Caco-2 (cell line): ENCODE measurements around the gene EHF. TPM values are rescaled to one million over a fixed set of nuclear protein-coding genes. Genes with fewer than 3 reads are reported as not detected.

Source experiments
- BruUV-seq: library from RNA; stranded (reverse); fragments of 400-500 nt; replicated peaks from 2 replicates; lab custom pipeline; 2021; lab: Mats Ljungman, UMichigan
- CTCF ChIA-PET: fragments of 300-600 bp; sonication (Branson Sonifier 250); formaldehyde crosslinking; loops from one replicate; lab custom pipeline; 2022; ENCODE audit warnings: antibody characterized with exemption; lab: Charles Lee
- POLR2A ChIA-PET: fragments of 300-600 bp; sonication (Branson Sonifier 250); formaldehyde crosslinking; loops from one replicate; lab custom pipeline; 2022; ENCODE audit warnings: antibody characterized with exemption; lab: Charles Lee
- DNase-seq, 2 experiments: peaks; one replicate each; pipeline versions ENCODE4 v3.0.0 to v3.0.0-alpha.2; 2020 to 2022
- H3K27me3 ChIP-seq: replicated peaks from 2 replicates; pipeline ENCODE4 v1.6.0; 2011; ENCODE audit warnings: low read length; ENCODE audit not compliant: control insufficient read depth, insufficient read depth
- H3K36me3 ChIP-seq: 2 replicates; pipeline ENCODE4 v1.5.1; 2011; ENCODE audit warnings: low read length; ENCODE audit not compliant: control insufficient read depth, insufficient read depth
- H3K4me1 ChIP-seq: fragments of 250-450 bp; sonication (Bioruptor Pico); 2 replicates; pipeline ENCODE4 v1.5.1; 2020; ENCODE audit warnings: mild to moderate bottlenecking
- H3K4me3 ChIP-seq: 2 replicates; pipeline ENCODE4 v1.5.1; 2011; ENCODE audit warnings: low read depth, mild to moderate bottlenecking, control low read depth, low read length
- H3K9me3 ChIP-seq: fragments of 250-450 bp; sonication (Bioruptor Pico); 2 replicates; pipeline ENCODE4 v1.5.1; 2020; ENCODE audit warnings: mild to moderate bottlenecking, moderate library complexity
- H3K27ac Mint-ChIP-seq: one replicate; pipeline ENCODE4 v1.8.0; 2022; ENCODE audit warnings: mixed read lengths; ENCODE audit not compliant: unreplicated experiment
- H3K27me3 Mint-ChIP-seq: one replicate; pipeline ENCODE4 v1.8.0; 2022; ENCODE audit warnings: mixed read lengths; ENCODE audit not compliant: insufficient read depth, unreplicated experiment
- H3K36me3 Mint-ChIP-seq: one replicate; pipeline ENCODE4 v1.8.0; 2022; ENCODE audit warnings: mild to moderate bottlenecking, mixed read lengths; ENCODE audit not compliant: insufficient read depth, unreplicated experiment
- H3K4me1 Mint-ChIP-seq: one replicate; pipeline ENCODE4 v1.8.0; 2022; ENCODE audit warnings: low read depth, mixed read lengths; ENCODE audit not compliant: unreplicated experiment
- H3K4me3 Mint-ChIP-seq: one replicate; pipeline ENCODE4 v1.8.0; 2022; ENCODE audit warnings: mild to moderate bottlenecking, moderate library complexity, mixed read lengths; ENCODE audit not compliant: unreplicated experiment
- H3K9me3 Mint-ChIP-seq: one replicate; pipeline ENCODE4 v1.8.0; 2022; ENCODE audit warnings: mixed read lengths; ENCODE audit not compliant: unreplicated experiment
- intact Hi-C: fragments of 100-400 bp; cut with micrococcal nuclease; formaldehyde crosslinking; loops from one replicate; pipeline ENCODE4 v1.10.0; 2022; ENCODE audit not compliant: unreplicated experiment
- total RNA-seq: library from RNA; stranded (reverse); gene quantifications from 2 replicates; pipeline ENCODE4 v1.2.3, GENCODE V29; 2022
- TF ChIP-seq, protein P1 (sequence below), 2 experiments: fragments of 200-600 bp in 1 of 2; IDR thresholded peaks; 1 replicate in 1 of 2; 2 replicates in 1 of 2; pipeline versions ENCODE4 v1.5.1 to v1.8.0; 2011 to 2022; ENCODE audit warnings: antibody characterized with exemption in 1 of 2, control low read depth in 1 of 2, inconsistent platforms in 1 of 2, low read depth in 1 of 2, low read length in 1 of 2, mild to moderate bottlenecking in 1 of 2, moderate library complexity in 1 of 2; ENCODE audit not compliant: insufficient read depth in 1 of 2, severe bottlenecking in 1 of 2, unreplicated experiment in 1 of 2

The EHF gene
- total RNA-seq, 1 experiment from 2014 or later = 0.11 TPM

DNA sequence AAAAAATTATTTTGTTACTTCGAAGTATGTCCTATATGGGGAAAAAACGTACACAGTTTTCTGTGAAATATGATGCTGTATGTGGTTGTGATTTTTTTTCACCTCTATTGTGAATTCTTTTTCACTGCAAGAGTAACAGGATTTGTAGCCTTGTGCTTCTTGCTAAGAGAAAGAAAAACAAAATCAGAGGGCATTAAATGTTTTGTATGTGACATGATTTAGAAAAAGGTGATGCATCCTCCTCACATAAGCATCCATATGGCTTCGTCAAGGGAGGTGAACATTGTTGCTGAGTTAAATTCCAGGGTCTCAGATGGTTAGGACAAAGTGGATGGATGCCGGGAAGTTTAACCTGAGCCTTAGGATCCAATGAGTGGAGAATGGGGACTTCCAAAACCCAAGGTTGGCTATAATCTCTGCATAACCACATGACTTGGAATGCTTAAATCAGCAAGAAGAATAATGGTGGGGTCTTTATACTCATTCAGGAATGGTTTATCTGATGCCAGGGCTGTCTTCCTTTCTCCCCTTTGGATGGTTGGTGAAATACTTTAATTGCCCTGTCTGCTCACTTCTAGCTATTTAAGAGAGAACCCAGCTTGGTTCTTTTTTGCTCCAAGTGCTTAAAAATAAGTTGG is 38.3 kb downstream of the EHF start:
- CTCF ChIA-PET = no interaction called here
- H3K36me3 Mint-ChIP-seq = peaks cover 6% of the 10 kb centered on the region
- no peaks in the 10 kb centered on the region for H3K27me3 Mint-ChIP-seq
- no TSS peak for BruUV-seq
- Histone ChIP-seq H3K27me3 (no peaks in the 10 kb centered on the region), H3K36me3 (no peaks in the 10 kb centered on the region), H3K9me3 (no peaks in the 10 kb centered on the region), H3K4me1 (peaks cover 11% of the 10 kb centered on the region), H3K4me3 (no peak overlapping the region)
- intact Hi-C loops = no loop called here
- peaks cover 10% of the 10 kb centered on the region for H3K9me3 Mint-ChIP-seq
- POLR2A ChIA-PET = interaction anchor here (0.5 kb wide), 1 partner anchor 13 kb away, joined by 3 read pairs; no protein-coding TSS in a partner anchor
- TF ChIP-seq, protein P1, sequence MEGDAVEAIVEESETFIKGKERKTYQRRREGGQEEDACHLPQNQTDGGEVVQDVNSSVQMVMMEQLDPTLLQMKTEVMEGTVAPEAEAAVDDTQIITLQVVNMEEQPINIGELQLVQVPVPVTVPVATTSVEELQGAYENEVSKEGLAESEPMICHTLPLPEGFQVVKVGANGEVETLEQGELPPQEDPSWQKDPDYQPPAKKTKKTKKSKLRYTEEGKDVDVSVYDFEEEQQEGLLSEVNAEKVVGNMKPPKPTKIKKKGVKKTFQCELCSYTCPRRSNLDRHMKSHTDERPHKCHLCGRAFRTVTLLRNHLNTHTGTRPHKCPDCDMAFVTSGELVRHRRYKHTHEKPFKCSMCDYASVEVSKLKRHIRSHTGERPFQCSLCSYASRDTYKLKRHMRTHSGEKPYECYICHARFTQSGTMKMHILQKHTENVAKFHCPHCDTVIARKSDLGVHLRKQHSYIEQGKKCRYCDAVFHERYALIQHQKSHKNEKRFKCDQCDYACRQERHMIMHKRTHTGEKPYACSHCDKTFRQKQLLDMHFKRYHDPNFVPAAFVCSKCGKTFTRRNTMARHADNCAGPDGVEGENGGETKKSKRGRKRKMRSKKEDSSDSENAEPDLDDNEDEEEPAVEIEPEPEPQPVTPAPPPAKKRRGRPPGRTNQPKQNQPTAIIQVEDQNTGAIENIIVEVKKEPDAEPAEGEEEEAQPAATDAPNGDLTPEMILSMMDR (IDR thresholded peaks at IDR 0.05; ENCODE audit: insufficient read depth in 1 of 2, low read depth in 1 of 2, low read length in 1 of 2, severe bottlenecking in 1 of 2, unreplicated experiment in 1 of 2) = no peak
- H3K27ac Mint-ChIP-seq = no peak overlapping the region
- H3K4me1 Mint-ChIP-seq = peaks cover 13% of the 10 kb centered on the region
- no peak overlapping the region for H3K4me3 Mint-ChIP-seq
- DNase-seq = no peak

- CTCF ChIA-PET = interaction anchor here (0.7 kb wide), 1 partner anchor 10 kb away, joined by 3 read pairs; no protein-coding TSS in a partner anchor
- POLR2A ChIA-PET = no interaction called here
- H3K4me3 Mint-ChIP-seq = no peak overlapping the region
- no peaks in the 10 kb centered on the region for H3K36me3 ChIP-seq
- no peaks in the 10 kb centered on the region for H3K36me3 Mint-ChIP-seq
- no peaks in the 10 kb centered on the region for H3K27me3 ChIP-seq
- H3K9me3 ChIP-seq = no peaks in the 10 kb centered on the region
- no peak overlapping the region for H3K27ac Mint-ChIP-seq
- peak in 1 of 2 experiments; percentile 22 for DNase-seq
- TF ChIP-seq, protein P1 (IDR thresholded peaks at IDR 0.05; ENCODE audit: insufficient read depth in 1 of 2, low read depth in 1 of 2, low read length in 1 of 2, severe bottlenecking in 1 of 2, unreplicated experiment in 1 of 2) = no peak
- no peaks in the 10 kb centered on the region for H3K27me3 Mint-ChIP-seq
- peaks cover 28% of the 10 kb centered on the region for H3K4me1 ChIP-seq
- intact Hi-C loops = loop anchor here (5.0 kb wide), 3 partner anchors 67 to 153 kb away; partner anchors contain the start of gene ELF5
- peaks cover 29% of the 10 kb centered on the region for H3K4me1 Mint-ChIP-seq
- BruUV-seq = no TSS peak
- no peak overlapping the region for H3K4me3 ChIP-seq
- H3K9me3 Mint-ChIP-seq = peaks cover 19% of the 10 kb centered on the region
These were observed 44.4 kb downstream of the EHF start for GRCh38 chr11:34665077-34665835.

DNA sequence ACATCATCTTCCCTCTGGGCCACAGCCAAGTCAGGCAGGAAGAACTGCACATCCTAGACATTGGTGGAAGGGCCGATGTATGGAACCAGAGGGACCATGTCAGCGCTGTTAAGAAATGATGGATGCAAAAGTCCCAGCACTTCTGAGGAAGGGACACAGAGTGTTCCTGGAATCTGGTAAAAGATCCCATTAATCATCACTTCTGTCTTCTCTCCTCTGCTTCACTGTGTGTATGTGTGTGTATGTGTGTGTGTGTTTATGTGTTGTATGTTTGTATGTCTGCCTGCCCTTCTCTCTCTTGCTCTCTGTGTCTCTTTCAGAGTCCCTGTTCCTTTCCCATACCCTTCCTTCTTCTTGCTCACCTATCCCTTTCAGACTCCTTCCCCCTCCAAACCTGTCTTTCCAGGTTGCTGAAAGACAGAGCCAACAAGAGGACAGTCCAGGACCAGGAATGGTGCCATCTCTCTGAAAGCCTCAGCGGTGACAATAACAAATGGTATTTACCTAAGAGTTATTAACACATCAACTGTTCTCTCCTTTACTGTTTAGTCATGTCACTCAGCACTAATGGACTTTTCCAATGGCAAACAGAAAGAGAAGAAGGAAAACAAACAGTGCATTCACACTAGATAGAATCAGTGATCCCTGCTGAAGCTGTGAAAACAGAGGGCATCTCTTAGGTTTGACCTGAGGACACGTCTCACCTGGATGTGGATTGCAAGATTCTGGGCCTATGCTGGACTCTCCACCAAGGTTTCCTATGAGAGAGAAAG is 47.1 kb downstream of the EHF start:
- H3K9me3 Mint-ChIP-seq = peaks cover 19% of the 10 kb centered on the region
- ChIA-PET CTCF (no interaction called here), POLR2A (no interaction called here)
- H3K27me3 Mint-ChIP-seq = no peaks in the 10 kb centered on the region
- Histone ChIP-seq H3K4me1 (peaks cover 28% of the 10 kb centered on the region), H3K36me3 (no peaks in the 10 kb centered on the region), H3K4me3 (no peak overlapping the region), H3K9me3 (no peaks in the 10 kb centered on the region), H3K27me3 (no peaks in the 10 kb centered on the region)
- H3K4me1 Mint-ChIP-seq = peaks cover 29% of the 10 kb centered on the region
- no TSS peak for BruUV-seq
- no peaks in the 10 kb centered on the region for H3K36me3 Mint-ChIP-seq
- TF ChIP-seq, protein P1 (IDR thresholded peaks at IDR 0.05; ENCODE audit: insufficient read depth in 1 of 2, low read depth in 1 of 2, low read length in 1 of 2, severe bottlenecking in 1 of 2, unreplicated experiment in 1 of 2) = no peak
- H3K4me3 Mint-ChIP-seq = no peak overlapping the region
- no peak overlapping the region for H3K27ac Mint-ChIP-seq
- intact Hi-C loops = loop anchor here (1.0 to 5.0 kb wide), 5 partner anchors 28 to 156 kb away; partner anchors contain the start of gene ELF5
- DNase-seq = peak; percentile 71 to 75
